HCT116 (cell line): ENCODE measurements around the gene CDA. TPM values are rescaled to one million over a fixed set of nuclear protein-coding genes. Genes with fewer than 3 reads are reported as not detected.
A peak's percentile ranks its signal among the peaks of the same experiment; 100 is the strongest.

Experiments
- ATAC-seq: fragments of 200-7000 bp; cut with Tn5 transposase; 2 replicates; pipeline ENCODE4 v1.9.1; 2020; ENCODE audit warnings: mild to moderate bottlenecking, moderate library complexity
- BruUV-seq: library from RNA; stranded (reverse); fragments of 400-500 nt; replicated peaks from 2 replicates; lab custom pipeline; 2021; lab: Mats Ljungman, UMichigan
- CTCF ChIA-PET: fragments of 300-600 bp; sonication (Branson Sonifier 250); formaldehyde crosslinking; loops from one replicate; lab custom pipeline; 2021; ENCODE audit warnings: antibody characterized with exemption; lab: Charles Lee
- POLR2A ChIA-PET: fragments of 300-600, 350-600 bp; sonication (Branson Sonifier 250); formaldehyde crosslinking; loops from one replicate; lab custom pipeline; 2021; ENCODE audit warnings: antibody characterized with exemption; lab: Charles Lee
- RAD21 ChIA-PET, 2 experiments: fragments of 300-600 bp; sonication (Branson Sonifier 250); formaldehyde crosslinking; loops; one replicate each; lab custom pipeline; 2023; ENCODE audit warnings: low total read pairs in 2 of 2; ENCODE audit not compliant: uncharacterized antibody in 2 of 2, unreplicated experiment in 2 of 2, low non-redundant PET in 1 of 2; lab: Charles Lee
- DNase-seq: peaks from one replicate; pipeline ENCODE4 v3.0.0-alpha.2; 2010; ENCODE audit warnings: low read depth, low spot score
- H2AFZ ChIP-seq: fragments of 200-600 bp; shearing (Covaris generic), sonication (generic); 2 replicates; pipeline ENCODE4 v1.6.1; 2017; ENCODE audit warnings: low read depth, mixed run types, mixed read lengths, antibody characterized with exemption, low read length; ENCODE audit not compliant: poor library complexity, severe bottlenecking
- H3K27ac ChIP-seq: 2 replicates; pipeline ENCODE4 v1.5.1; 2012; ENCODE audit warnings: low read depth, low read length
- H3K27me3 ChIP-seq: fragments of 200-600 bp; sonication (generic); 2 replicates; pipeline ENCODE4 v1.6.1; 2016; ENCODE audit warnings: mixed run types, low read length, mixed read lengths; ENCODE audit not compliant: insufficient read depth
- H3K36me3 ChIP-seq, 2 experiments: fragments of 200-500 bp in 1 of 2; fragments of 200-600 bp in 1 of 2; sonication (Bioruptor generic) in 1 of 2; sonication (generic) in 1 of 2; 2 replicates each; pipeline versions ENCODE4 v1.5.1 to v1.6.1; 2014 to 2016; ENCODE audit warnings: low read length in 2 of 2, inconsistent platforms in 1 of 2, mixed read lengths in 1 of 2, mixed run types in 1 of 2; ENCODE audit not compliant: insufficient read depth in 2 of 2, control insufficient read depth in 1 of 2
- H3K4me1 ChIP-seq, 2 experiments: fragments of 200-600 bp in 1 of 2; sonication (generic) in 1 of 2; 2 replicates each; pipeline versions ENCODE4 v1.5.1 to v1.6.1; 2012 to 2017; ENCODE audit warnings: low read length in 2 of 2, inconsistent platforms in 1 of 2, mild to moderate bottlenecking in 1 of 2, mixed read lengths in 1 of 2, mixed run types in 1 of 2, moderate library complexity in 1 of 2; ENCODE audit not compliant: insufficient read depth in 2 of 2, control insufficient read depth in 1 of 2
- H3K4me2 ChIP-seq: fragments of 200-600 bp; sonication (generic); 2 replicates; pipeline ENCODE4 v1.6.1; 2017; ENCODE audit warnings: mixed run types, low read length, mixed read lengths
- H3K4me3 ChIP-seq, 2 experiments: fragments of 200-600 bp in 1 of 2; sonication (generic) in 1 of 2; replicated peaks in 1 of 2; 2 replicates each; pipeline ENCODE4 v1.5.1; 2011 to 2016; ENCODE audit warnings: low read length in 2 of 2, control low read depth in 1 of 2, low read depth in 1 of 2, mild to moderate bottlenecking in 1 of 2, mixed read lengths in 1 of 2, mixed run types in 1 of 2
- H3K79me2 ChIP-seq: fragments of 200-600 bp; sonication (generic); 2 replicates; pipeline ENCODE4 v1.6.1; 2017; ENCODE audit warnings: mild to moderate bottlenecking, mixed run types, low read length, moderate library complexity, mixed read lengths; ENCODE audit not compliant: insufficient read depth
- H3K9ac ChIP-seq: fragments of 200-600 bp; sonication (generic); 2 replicates; pipeline ENCODE4 v1.6.1; 2016; ENCODE audit warnings: low read length, mixed read lengths
- H3K9me2 ChIP-seq: fragments of 200-600 bp; sonication (generic), shearing (Covaris generic); 2 replicates; pipeline ENCODE4 v1.6.1; 2017; ENCODE audit warnings: mixed run types, mild to moderate bottlenecking, moderate library complexity; ENCODE audit not compliant: insufficient read depth
- H3K9me3 ChIP-seq, 2 experiments: fragments of 200-500 bp in 1 of 2; fragments of 200-600 bp in 1 of 2; sonication (Bioruptor generic) in 1 of 2; sonication (generic) in 1 of 2; 2 replicates each; pipeline ENCODE4 v1.6.1; 2014 to 2017; ENCODE audit warnings: low read length in 2 of 2, mixed read lengths in 2 of 2, inconsistent platforms in 1 of 2, low read depth in 1 of 2, mild to moderate bottlenecking in 1 of 2, mixed run types in 1 of 2, moderate library complexity in 1 of 2; ENCODE audit not compliant: control insufficient read depth in 1 of 2, insufficient read depth in 1 of 2
- H4K20me1 ChIP-seq: fragments of 200-600 bp; sonication (generic), shearing (Covaris generic); 2 replicates; pipeline ENCODE4 v1.6.1; 2017; ENCODE audit warnings: mixed run types, mild to moderate bottlenecking, moderate library complexity; ENCODE audit not compliant: insufficient read depth
- CEBPB ChIP-seq: IDR thresholded peaks from 2 replicates; pipeline ENCODE4 v1.6.1; 2012; ENCODE audit warnings: low read depth
- EGR1 ChIP-seq: IDR thresholded peaks from 2 replicates; pipeline ENCODE4 v1.6.1; 2012; ENCODE audit warnings: low read depth
- EZH2phosphoT487 ChIP-seq: fragments of 200-600 bp; IDR thresholded peaks from 2 replicates; pipeline ENCODE4 v1.6.1; 2018; ENCODE audit warnings: antibody characterized with exemption, borderline replicate concordance
- JUND ChIP-seq: IDR thresholded peaks from 2 replicates; pipeline ENCODE4 v1.6.1; 2012
- POLR2A ChIP-seq: IDR thresholded peaks from 2 replicates; pipeline ENCODE4 v1.7.0; 2011; ENCODE audit warnings: borderline replicate concordance; ENCODE audit not compliant: insufficient read depth, insufficient read length; ENCODE audit errors: extremely low read depth
- SIN3A ChIP-seq: IDR thresholded peaks from 2 replicates; pipeline ENCODE4 v1.6.1; 2012; ENCODE audit warnings: low read depth
- SRF ChIP-seq: IDR thresholded peaks from 2 replicates; pipeline ENCODE4 v1.6.1; 2012; ENCODE audit warnings: low read depth
- TCF7L2 ChIP-seq: IDR thresholded peaks from 2 replicates; pipeline ENCODE4 v1.7.0; 2011; ENCODE audit warnings: borderline replicate concordance, inconsistent platforms; ENCODE audit not compliant: insufficient read depth, insufficient read length; ENCODE audit errors: extremely low read depth
- ZBTB33 ChIP-seq: IDR thresholded peaks from 2 replicates; pipeline ENCODE4 v1.6.1; 2011; ENCODE audit warnings: mild to moderate bottlenecking, low read length, moderate library complexity; ENCODE audit not compliant: insufficient replicate concordance; ENCODE audit errors: extremely low read depth
- ZFX ChIP-seq: fragments of 450-650 bp; IDR thresholded peaks from 2 replicates; pipeline ENCODE4 v1.6.1; 2017
- intact Hi-C: fragments of 100-400 bp; cut with micrococcal nuclease; formaldehyde crosslinking; loops from 2 replicates; pipeline ENCODE4 v1.10.0; 2022
- total RNA-seq: library from RNA; stranded (reverse); gene quantifications from one replicate; pipeline ENCODE4 v1.2.1, GENCODE V29; 2021; ENCODE audit not compliant: unreplicated experiment

CDA gene
- total RNA-seq, 1 experiment from 2014 or later, result 28.6 TPM

GRCh38 chr1:20578721-20579395, 10.0 kb upstream of the CDA start:
- Histone ChIP-seq H2AFZ (peak overlapping the region; percentile 78), H3K9ac (no peak overlapping the region), H3K4me2 (no peak overlapping the region; the same call in 1 of the 2 replicates), H3K27me3 (no peaks in the 10 kb centered on the region), H3K27ac (no peak overlapping the region), H4K20me1 (no peaks in the 10 kb centered on the region), H3K36me3 (no peaks in the 10 kb centered on the region), H3K79me2 (no peaks in the 10 kb centered on the region), H3K9me2 (no peaks in the 10 kb centered on the region), H3K4me3 (no peak overlapping the region), H3K9me3 (no peaks in the 10 kb centered on the region), H3K4me1 (peaks cover 17 to 44% of the 10 kb centered on the region in 2 experiments)
- ATAC-seq (no peak), DNase-seq (no peak)
- ChIA-PET RAD21 (no interaction called here), POLR2A (interaction anchor here (1.2 kb wide), 1 partner anchor 10 kb away, joined by 4 read pairs; the partner anchor contains the start of gene CDA), CTCF (interaction anchor here (1.1 kb wide), 1 partner anchor 55 kb away, joined by 3 read pairs; no protein-coding TSS in a partner anchor)
- BruUV-seq, result no TSS peak
- intact Hi-C loops, result loop anchor here (5.0 kb wide), 1 partner anchor 33 kb away; no protein-coding TSS in a partner anchor
- TF ChIP-seq TCF7L2 (no peak), SRF (no peak), JUND (no peak), POLR2A (no peak), SIN3A (no peak), ZFX (no peak), EGR1 (no peak), ZBTB33 (no peak), EZH2phosphoT487 (no peak), CEBPB (no peak)
